ENCODE measurements around the gene SORD.
"Not testable (repeated sequence)": the region's sequence is repeated elsewhere in the genome, so short reads cannot be mapped to it uniquely, and the experiment has no call there.

The SORD gene

GRCh38 chr15:45024649-45025048, 1.7 kb downstream of the SORD start:
- not testable (repeated sequence) for DNase-seq; H2BK12ac ChIP-seq (ENCODE audit: low read length in 2 of 2); H4K91ac ChIP-seq (ENCODE audit: low read length); H2BK120ac ChIP-seq (ENCODE audit: low read depth, low read length); H3K9me3 ChIP-seq (ENCODE audit: control insufficient read depth, low read length); H3K36me3 ChIP-seq (ENCODE audit: control insufficient read depth in 1 of 2, insufficient read depth in 2 of 2, low read depth in 1 of 2, low read length in 2 of 2); H3K27me3 ChIP-seq (ENCODE audit: control insufficient read depth in 1 of 2, insufficient read depth in 1 of 2, low read length in 2 of 2); H3K14ac ChIP-seq (ENCODE audit: low read length in 2 of 2); H3K4me3 ChIP-seq (ENCODE audit: insufficient read depth in 1 of 2, low read depth in 1 of 2, low read length in 2 of 2); H4K8ac ChIP-seq (ENCODE audit: low read length); H2BK15ac ChIP-seq (ENCODE audit: low read depth, poor library complexity, severe bottlenecking); H3K18ac ChIP-seq (ENCODE audit: low read depth in 1 of 2, low read length in 2 of 2); H3K9ac ChIP-seq (ENCODE audit: low read length); H2AK5ac ChIP-seq (ENCODE audit: low read length, severe bottlenecking); H3K79me1 ChIP-seq (replicated peaks; ENCODE audit: low read length, poor library complexity, severe bottlenecking); H3K4ac ChIP-seq (ENCODE audit: low read depth in 1 of 2, low read length in 2 of 2); H3K4me2 ChIP-seq (ENCODE audit: low read length, poor library complexity, severe bottlenecking); H3K23ac ChIP-seq (ENCODE audit: low read length in 2 of 2); H2AFZ ChIP-seq (ENCODE audit: low read depth, low read length); H2BK5ac ChIP-seq (ENCODE audit: low read depth, low read length, poor library complexity, severe bottlenecking); H3K27ac ChIP-seq (ENCODE audit: low read length, poor library complexity, severe bottlenecking)
- WGBS = 95% methylated on average over 2 of the region's 3 CpGs
- H3K4me1 ChIP-seq (ENCODE audit: control insufficient read depth, insufficient read depth, low read depth, low read length) = peaks cover 13% of the 10 kb centered on the region

GRCh38 chr15:45025627-45026026, 2.6 kb downstream of the SORD start:
- 100% methylated on average over 2 of the region's 3 CpGs for WGBS

GRCh38 chr15:45026651-45027190, 3.7 kb downstream of the SORD start:
- no peak overlapping the region for H3K18ac ChIP-seq (ENCODE audit: low read depth in 1 of 2, low read length in 2 of 2)
- no peak overlapping the region for H3K4me2 ChIP-seq (ENCODE audit: low read length, poor library complexity, severe bottlenecking)
- H2BK15ac ChIP-seq (ENCODE audit: low read depth, poor library complexity, severe bottlenecking) = no peak overlapping the region
- no peak for DNase-seq
- H3K4me3 ChIP-seq (ENCODE audit: insufficient read depth in 1 of 2, low read depth in 1 of 2, low read length in 2 of 2) = no peak overlapping the region
- H3K9me3 ChIP-seq (ENCODE audit: control insufficient read depth, low read length) = no peaks in the 10 kb centered on the region
- H3K79me1 ChIP-seq (replicated peaks; ENCODE audit: low read length, poor library complexity, severe bottlenecking) = peaks cover 8% of the 10 kb centered on the region
- H2BK12ac ChIP-seq (ENCODE audit: low read length in 2 of 2) = no peak overlapping the region
- no peak overlapping the region for H2BK120ac ChIP-seq (ENCODE audit: low read depth, low read length)
- no peak overlapping the region for H3K4ac ChIP-seq (ENCODE audit: low read depth in 1 of 2, low read length in 2 of 2)
- no peak overlapping the region for H4K91ac ChIP-seq (ENCODE audit: low read length)
- peaks cover 13% of the 10 kb centered on the region for H3K4me1 ChIP-seq (ENCODE audit: control insufficient read depth, insufficient read depth, low read depth, low read length)
- H3K27me3 ChIP-seq (ENCODE audit: control insufficient read depth in 1 of 2, insufficient read depth in 1 of 2, low read length in 2 of 2) = no peaks in the 10 kb centered on the region
- H3K36me3 ChIP-seq (ENCODE audit: control insufficient read depth in 1 of 2, insufficient read depth in 2 of 2, low read depth in 1 of 2, low read length in 2 of 2) = peaks cover 0 to 5% of the 10 kb centered on the region in 2 experiments
- H2AFZ ChIP-seq (ENCODE audit: low read depth, low read length) = no peak overlapping the region
- H3K14ac ChIP-seq (ENCODE audit: low read length in 2 of 2) = no peak overlapping the region
- 68% methylated on average over 4 of the region's 5 CpGs for WGBS
- H3K27ac ChIP-seq (ENCODE audit: low read length, poor library complexity, severe bottlenecking) = no peak overlapping the region
- no peak overlapping the region for H3K9ac ChIP-seq (ENCODE audit: low read length)
- H4K8ac ChIP-seq (ENCODE audit: low read length) = no peak overlapping the region
- no peak overlapping the region for H2BK5ac ChIP-seq (ENCODE audit: low read depth, low read length, poor library complexity, severe bottlenecking)
- no peak overlapping the region for H3K23ac ChIP-seq (ENCODE audit: low read length in 2 of 2)
- H2AK5ac ChIP-seq (ENCODE audit: low read length, severe bottlenecking) = no peak overlapping the region

More at GRCh38 chr15:45025627-45026026, 2.6 kb downstream of the SORD start:
- H3K4ac ChIP-seq (ENCODE audit: low read depth in 1 of 2, low read length in 2 of 2); H3K9me3 ChIP-seq (ENCODE audit: control insufficient read depth, low read length); H3K36me3 ChIP-seq (ENCODE audit: control insufficient read depth in 1 of 2, insufficient read depth in 2 of 2, low read depth in 1 of 2, low read length in 2 of 2); H2BK12ac ChIP-seq (ENCODE audit: low read length in 2 of 2); H3K9ac ChIP-seq (ENCODE audit: low read length); H2AFZ ChIP-seq (ENCODE audit: low read depth, low read length); H3K4me3 ChIP-seq (ENCODE audit: insufficient read depth in 1 of 2, low read depth in 1 of 2, low read length in 2 of 2); H2BK5ac ChIP-seq (ENCODE audit: low read depth, low read length, poor library complexity, severe bottlenecking); H2BK120ac ChIP-seq (ENCODE audit: low read depth, low read length); H3K79me1 ChIP-seq (replicated peaks; ENCODE audit: low read length, poor library complexity, severe bottlenecking); H3K27me3 ChIP-seq (ENCODE audit: control insufficient read depth in 1 of 2, insufficient read depth in 1 of 2, low read length in 2 of 2); H3K4me2 ChIP-seq (ENCODE audit: low read length, poor library complexity, severe bottlenecking); H4K91ac ChIP-seq (ENCODE audit: low read length); H2BK15ac ChIP-seq (ENCODE audit: low read depth, poor library complexity, severe bottlenecking); H4K8ac ChIP-seq (ENCODE audit: low read length); H3K27ac ChIP-seq (ENCODE audit: low read length, poor library complexity, severe bottlenecking); H2AK5ac ChIP-seq (ENCODE audit: low read length, severe bottlenecking); DNase-seq; H3K23ac ChIP-seq (ENCODE audit: low read length in 2 of 2); H3K14ac ChIP-seq (ENCODE audit: low read length in 2 of 2); H3K18ac ChIP-seq (ENCODE audit: low read depth in 1 of 2, low read length in 2 of 2): not testable (repeated sequence)
- H3K4me1 ChIP-seq (ENCODE audit: control insufficient read depth, insufficient read depth, low read depth, low read length) = peaks cover 13% of the 10 kb centered on the region

- no peak overlapping the region for H2AFZ ChIP-seq (ENCODE audit: low read depth, low read length)
- H2AK5ac ChIP-seq (ENCODE audit: low read length, severe bottlenecking) = no peak overlapping the region
- no peak overlapping the region for H3K23ac ChIP-seq (ENCODE audit: low read length in 2 of 2)
- H3K4me3 ChIP-seq (ENCODE audit: insufficient read depth in 1 of 2, low read depth in 1 of 2, low read length in 2 of 2) = no peak overlapping the region
- no peak overlapping the region for H3K14ac ChIP-seq (ENCODE audit: low read length in 2 of 2)
- no peak overlapping the region for H3K4me2 ChIP-seq (ENCODE audit: low read length, poor library complexity, severe bottlenecking)
- H3K9me3 ChIP-seq (ENCODE audit: control insufficient read depth, low read length) = no peaks in the 10 kb centered on the region
- H4K91ac ChIP-seq (ENCODE audit: low read length) = no peak overlapping the region
- H3K27ac ChIP-seq (ENCODE audit: low read length, poor library complexity, severe bottlenecking) = no peak overlapping the region
- no peak overlapping the region for H2BK5ac ChIP-seq (ENCODE audit: low read depth, low read length, poor library complexity, severe bottlenecking)
- WGBS = 80% methylated on average over 3 of the region's 4 CpGs
- no peak for DNase-seq
- no peaks in the 10 kb centered on the region for H3K27me3 ChIP-seq (ENCODE audit: control insufficient read depth in 1 of 2, insufficient read depth in 1 of 2, low read length in 2 of 2)
- H4K8ac ChIP-seq (ENCODE audit: low read length) = no peak overlapping the region
- H3K9ac ChIP-seq (ENCODE audit: low read length) = no peak overlapping the region
- no peak overlapping the region for H2BK120ac ChIP-seq (ENCODE audit: low read depth, low read length)
- H3K4me1 ChIP-seq (ENCODE audit: control insufficient read depth, insufficient read depth, low read depth, low read length) = peaks cover 12% of the 10 kb centered on the region
- H2BK12ac ChIP-seq (ENCODE audit: low read length in 2 of 2) = no peak overlapping the region
- H2BK15ac ChIP-seq (ENCODE audit: low read depth, poor library complexity, severe bottlenecking) = no peak overlapping the region
- peaks cover 0 to 5% of the 10 kb centered on the region in 2 experiments for H3K36me3 ChIP-seq (ENCODE audit: control insufficient read depth in 1 of 2, insufficient read depth in 2 of 2, low read depth in 1 of 2, low read length in 2 of 2)
- peaks cover 8% of the 10 kb centered on the region for H3K79me1 ChIP-seq (replicated peaks; ENCODE audit: low read length, poor library complexity, severe bottlenecking)
- no peak overlapping the region for H3K4ac ChIP-seq (ENCODE audit: low read depth in 1 of 2, low read length in 2 of 2)
- no peak overlapping the region for H3K18ac ChIP-seq (ENCODE audit: low read depth in 1 of 2, low read length in 2 of 2)
These were observed 4.2 kb downstream of the SORD start for GRCh38 chr15:45027220-45027619.
